HG02885 (cell line): Measurements from ENCODE around the gene PHF12.
"Not testable (repeated sequence)": the region's sequence is repeated elsewhere in the genome, so short reads cannot be mapped to it uniquely, and the experiment has no call there.

Source experiments
- ATAC-seq: cut with Tn5 transposase; IDR thresholded peaks from one replicate; pipeline ENCODE4 v1.9.1; 2021; ENCODE audit warnings: mild to moderate bottlenecking; ENCODE audit not compliant: unreplicated experiment, poor library complexity

Gene PHF12

DNA sequence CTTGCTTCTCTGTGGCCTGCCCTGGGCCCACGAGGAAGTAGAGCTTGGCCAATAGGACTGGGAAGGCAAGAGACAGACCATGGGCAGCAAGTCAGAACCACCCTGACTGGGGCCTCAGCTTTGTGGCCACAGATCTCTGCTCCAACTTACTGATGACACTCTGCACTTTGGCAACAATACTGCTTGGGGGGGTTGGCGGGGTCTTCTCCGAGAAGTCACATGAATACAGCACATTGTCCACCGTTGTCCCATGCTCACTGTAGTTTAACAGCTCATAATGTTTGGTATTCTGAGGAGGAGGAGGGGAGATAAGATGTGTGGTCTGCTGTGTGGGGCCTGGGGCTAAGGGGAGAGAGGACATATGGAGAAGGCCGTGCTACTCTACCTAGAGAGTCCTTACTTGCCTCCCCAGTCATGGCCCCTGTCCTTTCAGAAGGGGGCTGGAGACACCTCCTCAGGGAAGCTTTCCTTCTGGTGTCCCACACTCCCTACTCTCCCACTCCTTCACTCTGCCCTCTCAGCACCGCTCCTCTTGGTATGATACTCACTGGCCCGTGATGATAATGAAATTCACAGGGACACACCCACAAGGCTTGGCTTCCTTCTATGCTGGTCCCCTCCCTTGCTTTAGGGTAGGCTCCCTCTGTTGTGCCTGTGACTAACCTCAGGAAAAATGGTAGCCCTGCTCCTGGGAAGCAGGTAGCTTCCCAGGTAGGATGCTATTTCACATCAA is 44.4 kb downstream of the PHF12 start:
- no peak for ATAC-seq

DNA sequence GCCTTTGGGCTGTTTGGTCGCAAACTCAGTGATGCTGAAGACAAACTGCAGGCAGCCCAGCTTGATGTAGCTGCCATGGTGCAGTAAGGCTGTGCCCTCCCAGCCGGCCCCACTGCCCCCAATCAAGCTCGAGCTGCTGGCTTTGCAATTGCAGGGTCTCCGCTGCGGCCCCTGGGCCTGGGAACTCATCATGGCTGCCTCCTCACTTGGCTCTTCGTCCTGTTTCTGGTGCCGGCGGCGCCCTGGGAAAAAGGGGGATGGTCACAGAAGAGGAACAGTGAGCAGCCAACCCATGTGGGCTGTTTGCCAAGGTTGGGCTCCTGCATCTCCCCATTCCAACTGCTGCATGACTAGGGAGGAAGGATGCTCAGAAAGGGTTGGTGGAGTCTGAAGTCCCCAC is 45.0 kb downstream of the PHF12 start:
- ATAC-seq = no peak

DNA sequence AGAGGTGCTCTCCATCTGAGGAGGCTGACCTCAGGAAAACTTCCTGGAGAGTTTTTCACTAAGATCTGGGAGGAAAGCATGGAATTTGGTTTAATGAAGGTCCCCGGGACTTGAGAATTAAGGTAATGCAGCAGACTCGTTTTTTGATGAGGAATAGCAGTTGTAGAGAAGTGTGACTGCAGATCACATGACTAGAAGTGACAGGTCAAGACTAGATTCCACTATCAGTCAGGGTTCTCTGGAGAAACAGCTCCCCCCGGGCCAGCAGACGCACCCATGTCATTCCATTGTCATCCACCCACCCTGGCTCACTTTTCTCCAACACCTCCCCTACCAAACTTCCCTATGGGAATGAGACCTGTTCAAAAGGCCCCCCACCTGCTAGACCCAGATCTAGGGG is 46.5 kb downstream of the PHF12 start:
- no peak for ATAC-seq

DNA sequence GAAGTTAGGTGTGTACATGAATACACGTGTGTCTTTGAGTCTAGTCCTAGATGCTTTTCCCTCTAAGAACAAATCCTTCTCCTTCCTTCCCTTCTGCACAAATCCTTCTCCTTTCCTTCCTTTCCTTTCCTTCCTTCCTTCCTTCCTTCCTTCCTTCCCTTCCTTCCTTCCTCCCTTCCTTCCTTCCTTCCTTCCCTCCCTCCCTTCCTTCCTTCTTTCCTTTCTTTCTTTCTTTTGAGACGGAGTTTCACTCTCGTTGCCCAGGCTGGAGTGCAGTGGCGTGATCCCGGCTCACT is 47.8 kb downstream of the PHF12 start:
- ATAC-seq = not testable (repeated sequence)

DNA sequence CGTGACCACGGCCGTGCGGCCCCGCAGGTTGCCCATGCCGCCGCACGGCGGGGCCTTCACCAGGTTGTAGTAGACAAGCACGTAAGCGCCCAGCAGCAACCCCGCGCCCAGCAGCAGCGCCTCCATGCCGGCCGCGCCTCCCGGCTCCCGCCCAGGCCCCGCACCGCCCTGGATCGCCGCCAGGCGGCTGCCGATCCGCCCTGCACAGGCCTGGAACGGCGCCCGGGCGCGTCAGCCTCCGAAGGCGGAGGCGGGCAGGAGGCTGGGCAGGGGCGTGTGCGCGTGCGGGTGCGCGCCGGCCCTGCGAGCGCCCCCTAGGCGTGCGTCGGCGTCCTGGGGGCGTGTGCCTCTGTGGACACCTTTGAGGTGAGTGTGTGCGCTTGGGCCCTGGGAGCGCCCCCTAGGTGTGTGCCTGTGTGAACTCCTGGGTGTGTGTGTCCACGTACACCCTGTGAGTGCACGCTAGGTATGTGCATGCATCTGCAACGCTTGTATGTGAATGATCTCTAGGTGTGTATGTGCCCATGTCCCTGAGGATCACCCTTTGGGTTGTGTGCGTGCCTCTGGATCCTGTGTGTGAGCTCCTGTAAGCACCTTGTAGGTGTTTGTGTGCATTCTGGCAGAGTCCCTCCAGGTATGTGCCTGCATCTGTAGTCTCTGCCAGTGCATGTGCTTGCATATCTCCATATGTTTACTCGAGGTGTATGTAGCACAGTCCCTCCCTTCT is 48.3 kb downstream of the PHF12 start, which contains the start of gene DHRS13:
Gene DHRS13 (minus strand): TSS at position 261 of the 727 bp plus-strand sequence. CDS start 135 bp downstream, at position 126.
- ATAC-seq = peak; percentile 88

DNA sequence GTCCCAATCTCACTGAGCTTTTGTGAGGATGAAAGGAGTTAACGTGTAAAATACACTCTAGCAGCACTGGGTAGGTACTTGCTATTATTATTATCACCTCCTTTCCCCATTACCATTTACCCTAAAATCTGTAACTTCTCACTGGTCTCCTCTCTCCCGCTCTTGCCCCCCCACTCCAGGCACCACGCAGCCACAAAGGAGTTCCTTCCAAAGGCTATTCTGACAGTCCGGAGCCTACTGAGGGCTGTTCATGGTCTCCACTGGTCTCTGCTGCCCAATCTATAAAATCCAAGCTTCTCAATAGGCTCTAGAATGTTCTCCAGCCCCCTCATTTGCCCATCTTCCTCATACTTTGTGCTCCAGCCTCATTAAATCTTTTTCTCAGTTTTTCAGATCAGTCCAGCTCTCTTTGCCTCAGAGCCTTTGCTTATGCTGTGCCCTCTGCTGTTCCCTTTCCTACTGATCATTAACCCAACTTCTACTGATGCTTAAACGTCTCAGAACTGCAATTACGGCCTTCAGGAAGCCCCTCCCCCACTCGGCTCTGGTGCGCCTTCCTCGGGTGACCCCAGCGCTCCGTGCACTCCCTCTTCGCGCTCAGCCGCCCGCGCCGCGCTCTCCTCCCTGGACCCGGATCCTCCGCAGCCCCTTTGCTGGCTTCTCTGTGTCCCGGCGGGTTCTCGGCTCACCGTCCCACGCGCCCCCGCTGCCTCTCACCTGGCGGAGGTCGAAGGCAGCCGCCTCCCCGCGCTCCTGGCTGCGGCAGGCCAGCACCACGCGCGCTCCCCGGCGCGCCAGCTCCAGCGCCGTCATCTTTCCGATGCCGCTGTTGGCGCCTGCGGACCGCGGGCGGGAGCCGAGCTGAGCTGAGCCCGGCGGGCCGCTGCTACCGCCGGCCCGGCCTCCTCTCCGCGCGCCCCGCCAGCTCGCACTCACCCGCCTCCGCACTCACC is 49.2 kb downstream of the PHF12 start:
- ATAC-seq = peak; percentile 39

DNA sequence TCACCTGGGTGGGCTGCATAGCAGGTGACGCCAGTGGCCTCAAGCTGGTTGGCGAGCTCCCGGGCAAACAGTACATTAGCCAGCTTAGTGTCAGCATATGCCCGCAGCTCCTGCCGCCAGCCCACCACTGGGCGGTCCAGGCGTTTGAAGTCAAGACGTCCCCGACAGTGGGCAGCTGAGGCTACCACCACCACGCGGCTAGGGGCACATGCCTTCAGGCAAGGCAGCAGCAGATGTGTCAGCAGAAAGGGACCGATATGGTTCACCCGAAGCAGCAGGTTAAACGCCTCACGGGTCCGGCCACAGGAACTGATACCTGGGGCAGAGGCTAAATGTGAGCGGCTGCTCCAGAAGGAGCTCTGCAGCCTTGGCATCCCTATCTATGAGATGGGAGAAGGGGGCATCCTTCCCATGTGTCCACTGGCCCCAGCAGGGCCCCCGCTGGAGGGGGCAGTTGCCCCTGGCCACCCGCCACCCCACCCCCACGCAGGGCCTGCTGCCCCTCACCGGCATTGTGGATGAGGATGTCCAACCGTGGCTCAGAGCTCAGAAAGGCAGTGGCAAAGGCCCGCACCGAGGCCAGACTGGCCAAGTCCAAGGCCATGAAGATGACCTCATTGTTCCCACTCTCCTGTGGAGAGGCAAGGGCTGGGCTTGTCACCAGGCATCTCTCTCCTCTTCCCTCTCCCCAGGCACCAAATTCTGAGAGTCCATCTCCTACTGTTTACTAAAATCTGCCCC is 50.2 kb downstream of the PHF12 start:
- no peak for ATAC-seq

DNA sequence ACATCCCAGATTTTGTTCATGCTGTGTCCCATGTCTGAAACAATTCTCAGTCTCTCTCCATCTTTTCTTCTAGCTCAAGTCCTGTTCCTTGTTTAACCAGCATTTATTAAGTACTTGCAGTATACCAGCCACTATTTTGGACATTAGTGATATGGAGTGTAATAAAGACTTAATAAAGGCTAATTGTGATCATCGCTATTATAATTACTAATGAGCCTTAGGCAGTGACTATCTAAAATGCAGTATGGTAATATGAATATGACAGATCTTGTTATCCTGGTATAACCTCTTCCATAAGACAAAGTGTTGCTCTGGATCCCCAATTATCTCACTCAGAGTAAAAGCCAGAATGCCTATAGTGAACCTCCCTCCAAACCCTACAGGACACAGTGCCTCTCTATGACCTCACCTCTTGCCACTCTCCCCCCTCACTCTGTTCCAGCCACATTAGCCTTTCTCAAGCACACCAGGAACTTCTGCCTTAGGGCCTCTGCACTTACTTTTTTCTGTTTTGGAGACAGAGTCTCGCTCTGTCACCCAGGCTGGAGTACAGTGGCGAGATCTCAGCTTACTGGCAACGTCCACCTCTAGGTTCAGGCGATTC is 52.0 kb downstream of the PHF12 start:
- ATAC-seq = no peak

DNA sequence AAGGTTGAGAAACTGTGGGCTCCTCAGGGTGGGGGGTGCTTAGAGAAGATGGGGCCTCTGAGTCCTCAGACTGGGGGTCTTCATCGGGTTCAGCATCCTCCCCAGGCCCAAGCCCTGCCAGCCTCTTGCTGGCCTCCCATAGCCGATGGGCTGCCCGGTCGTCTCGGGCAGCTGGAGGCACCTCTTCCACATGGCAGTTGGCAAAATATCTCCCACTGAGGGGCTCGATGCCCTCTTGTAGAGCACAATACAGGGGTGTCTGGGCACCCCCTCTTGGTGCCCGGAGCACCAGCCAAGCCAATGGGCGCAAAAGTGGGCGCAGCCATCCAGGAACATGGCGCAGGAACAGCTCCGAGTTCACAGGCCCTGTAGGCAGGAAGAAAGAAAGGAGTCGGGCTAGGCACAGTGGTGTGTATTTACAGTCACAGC is 52.8 kb downstream of the PHF12 start:
- no peak for ATAC-seq

DNA sequence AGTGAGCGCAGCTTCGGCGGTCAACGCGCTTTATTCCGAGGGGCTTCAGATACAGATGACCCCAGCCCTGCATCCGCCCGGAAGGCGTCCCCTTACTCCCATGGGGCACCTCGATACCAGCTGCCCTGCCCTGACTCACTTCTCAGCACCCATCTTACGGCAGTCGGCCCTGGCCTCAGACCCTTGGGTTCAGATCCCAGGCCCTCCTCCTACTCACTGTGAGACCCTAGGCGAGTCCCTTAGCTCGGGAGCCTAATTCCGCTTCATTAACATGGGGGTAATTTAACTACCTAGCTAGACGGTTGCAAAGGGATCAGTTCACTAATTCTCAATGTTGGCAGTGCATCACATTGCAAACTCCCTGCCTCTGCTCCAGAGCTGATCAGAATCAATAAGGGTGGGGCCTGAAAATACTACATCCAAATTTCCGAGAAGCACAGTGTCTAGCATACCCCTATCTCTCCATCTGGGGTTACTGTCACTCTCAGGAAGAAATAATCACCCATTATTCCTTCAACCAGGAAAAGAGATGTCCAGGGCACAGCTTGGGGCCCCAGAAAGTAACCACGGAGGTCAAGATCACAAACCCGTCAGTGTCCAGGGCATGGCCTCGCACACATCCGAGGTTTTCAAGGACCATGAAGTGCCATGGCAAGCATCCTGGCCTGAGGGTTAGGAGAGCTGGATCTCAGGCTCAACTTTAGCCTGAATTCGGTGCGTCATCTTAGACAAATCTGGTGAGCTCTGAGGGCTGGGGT is 53.4 kb downstream of the PHF12 start:
- no peak for ATAC-seq

DNA sequence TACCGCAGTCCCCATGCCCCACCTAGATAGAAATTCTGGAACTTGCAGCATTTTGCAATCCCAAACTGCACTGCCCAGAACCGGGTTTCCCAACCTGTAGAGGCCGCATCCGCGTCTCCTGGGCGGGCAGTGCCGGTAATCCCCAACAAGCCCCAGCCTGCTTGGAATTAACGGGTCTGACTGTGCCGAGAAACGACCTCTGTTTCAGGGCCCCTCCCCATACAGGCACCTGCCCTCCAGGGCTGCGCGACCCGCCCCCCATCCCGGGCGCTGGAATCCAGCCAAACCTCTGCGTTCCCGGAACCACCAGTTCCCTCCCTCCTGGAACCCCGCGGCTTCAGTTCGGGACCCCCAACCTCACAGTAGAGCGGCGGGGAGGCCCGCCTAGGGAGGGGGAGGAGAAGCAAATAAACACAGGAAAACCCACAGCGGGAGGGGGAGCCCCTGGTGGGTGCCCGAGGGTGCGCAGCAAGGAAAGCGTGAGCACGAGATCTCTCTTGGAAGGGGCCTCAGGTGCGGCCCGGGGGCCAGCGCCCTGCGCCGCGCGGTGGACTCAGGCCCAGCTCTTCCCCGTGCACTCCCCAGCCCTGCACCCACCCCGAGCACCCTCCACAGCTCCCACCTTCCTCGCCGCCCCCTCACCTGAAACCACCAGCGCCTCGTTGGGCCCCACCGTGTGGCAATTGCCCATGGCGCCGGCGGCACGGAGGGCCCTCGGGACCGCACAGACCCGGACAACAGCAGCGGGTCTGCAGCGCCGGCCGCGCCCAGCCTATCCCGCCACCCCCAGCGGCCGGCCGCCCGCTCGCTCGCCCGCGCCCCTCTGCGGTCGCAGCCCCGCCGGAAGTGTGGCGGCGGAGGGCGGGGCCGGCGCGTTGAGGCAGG is 54.2 kb downstream of the PHF12 start, which contains the start of gene FLOT2:
Gene FLOT2 (minus strand): TSS at position 850 of the 885 bp plus-strand sequence. CDS start 159 bp downstream, at position 691.
- ATAC-seq = peak; percentile 42

DNA sequence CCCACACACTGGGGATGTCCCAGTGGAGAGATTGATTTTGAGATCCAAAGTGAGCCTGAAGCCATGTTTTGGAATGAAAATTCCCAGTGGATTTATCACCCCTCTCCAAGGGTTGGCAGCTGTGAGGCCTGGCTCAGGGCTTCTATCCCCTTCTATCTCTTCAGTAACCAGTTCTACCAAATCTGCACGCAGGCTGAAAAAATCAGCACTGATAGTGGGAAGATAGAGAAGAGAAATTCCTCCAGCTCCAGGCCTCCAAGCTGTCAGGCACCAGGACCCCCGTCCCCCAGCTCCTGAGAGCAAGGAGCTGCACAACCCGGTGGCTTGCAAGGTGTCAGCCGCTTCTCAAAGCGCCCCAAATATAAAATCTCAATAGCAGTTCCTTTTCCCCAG is 54.8 kb downstream of the PHF12 start:
- ATAC-seq = no peak

DNA sequence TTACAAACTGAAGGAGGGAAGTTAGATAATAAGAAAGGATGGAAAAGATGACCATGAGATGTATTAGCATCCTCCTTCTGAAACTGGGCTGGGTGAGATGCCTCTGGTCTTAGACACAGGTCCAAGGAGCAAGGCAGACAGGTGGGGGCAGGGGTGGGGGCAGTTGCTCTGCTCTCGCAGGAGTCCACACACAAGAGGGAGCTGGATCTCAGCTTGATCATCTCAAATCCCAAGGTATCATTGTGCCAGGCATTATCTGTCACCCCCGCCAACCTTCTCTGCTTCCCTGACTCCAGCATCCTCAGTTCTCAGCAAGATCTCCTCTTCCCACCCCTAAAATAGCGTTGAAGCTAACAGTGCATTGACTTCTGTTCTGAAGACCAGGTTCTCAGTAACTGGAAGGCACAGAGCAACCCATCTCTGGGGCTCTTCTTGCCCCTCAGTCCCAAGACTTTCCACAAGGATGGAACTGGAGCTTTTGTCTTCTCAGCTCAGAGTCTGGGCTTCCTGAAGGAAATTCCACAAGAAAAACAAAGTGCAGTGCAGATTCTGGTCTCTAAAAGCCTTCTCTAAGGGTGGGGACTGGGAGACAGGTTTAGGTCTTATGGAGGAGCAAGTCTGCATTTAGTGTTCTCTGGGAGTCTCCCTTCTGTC is 55.4 kb downstream of the PHF12 start:
- no peak for ATAC-seq

DNA sequence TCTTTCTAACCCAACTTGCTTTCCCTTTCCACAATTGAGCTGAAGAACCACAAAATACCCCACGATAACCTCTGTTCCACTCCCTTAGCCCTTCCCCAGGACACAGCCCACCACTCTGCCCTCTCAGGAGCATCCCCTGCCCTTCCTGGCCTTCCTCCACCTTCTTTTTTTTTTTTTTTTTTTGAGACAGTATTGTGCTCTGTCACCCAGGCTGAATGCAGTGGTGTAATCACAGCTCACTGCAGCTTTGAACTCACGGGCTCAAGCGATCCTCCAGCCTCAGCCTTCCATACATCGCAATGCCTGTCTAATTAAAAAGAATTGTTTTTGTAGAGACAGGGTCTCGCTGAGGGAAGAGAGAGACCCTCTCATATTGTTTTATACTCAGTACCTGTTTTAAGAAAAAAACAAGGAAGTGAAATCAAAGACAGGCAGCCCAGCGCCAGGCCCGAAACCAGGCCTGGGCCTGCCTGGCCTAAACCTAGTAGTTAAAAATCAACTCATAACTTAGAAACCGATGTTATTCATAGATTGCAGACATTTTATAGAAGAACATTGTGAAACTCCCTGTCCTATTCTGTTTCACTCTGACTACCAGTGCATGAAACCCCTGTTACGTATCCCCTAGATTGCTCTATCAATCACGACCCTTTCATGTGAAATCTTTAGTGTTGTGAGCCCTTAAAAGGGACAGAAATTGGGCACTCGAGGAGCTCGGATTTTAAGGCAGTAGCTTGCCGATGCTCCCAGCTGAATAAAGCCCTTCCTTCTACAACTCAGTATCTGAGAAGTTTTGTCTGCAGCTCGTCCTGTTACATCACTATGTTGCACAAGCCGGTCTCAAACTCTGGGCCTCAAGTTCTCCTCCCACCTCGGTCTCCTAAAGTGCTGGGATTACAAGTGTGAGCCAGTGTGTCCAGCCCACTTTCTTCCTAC is 57.8 kb downstream of the PHF12 start:
- not testable (repeated sequence) for ATAC-seq

DNA sequence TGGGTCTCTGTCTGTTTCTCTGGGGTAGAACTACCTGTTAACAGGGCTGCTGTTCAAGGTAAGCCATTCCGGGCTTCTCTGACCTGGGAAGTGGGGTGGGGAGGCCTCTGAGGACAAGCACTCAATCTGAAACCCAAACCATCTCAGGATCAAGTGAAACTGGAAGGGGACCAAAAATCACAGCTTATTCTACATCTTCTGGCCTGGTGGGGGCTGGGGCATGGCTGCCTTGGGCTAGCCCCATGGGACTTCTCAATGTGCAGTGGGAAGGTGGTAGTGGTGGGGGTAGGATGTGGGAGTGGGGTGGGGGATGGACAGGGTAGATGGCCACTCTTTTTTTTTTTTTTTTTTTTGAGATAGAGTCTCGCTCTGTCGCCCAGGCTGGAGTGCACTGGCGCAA is 59.3 kb downstream of the PHF12 start:
- ATAC-seq = no peak

DNA sequence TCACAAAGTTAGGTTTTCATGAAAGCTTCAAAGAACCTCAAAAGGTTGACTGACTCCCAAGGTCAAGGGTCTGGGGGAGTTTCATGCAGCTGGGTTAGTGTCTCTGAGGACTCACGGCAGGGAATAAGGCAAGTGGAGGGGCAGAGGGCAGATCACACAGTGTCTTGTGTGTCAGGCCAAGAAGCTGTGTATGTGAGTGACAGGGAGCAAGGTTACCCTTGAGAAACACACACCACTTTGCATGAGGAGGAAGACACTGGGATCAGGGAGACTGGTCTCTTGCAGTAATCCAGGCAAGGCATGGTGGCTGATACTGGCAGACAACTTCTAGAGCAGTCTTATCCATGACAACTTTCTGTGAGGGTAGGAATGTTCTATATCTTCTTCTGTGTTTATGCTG is 60.1 kb downstream of the PHF12 start:
- ATAC-seq = no peak
